ENCODE results near the gene TAL2. TPM values are rescaled to one million over a fixed set of nuclear protein-coding genes. Genes with fewer than 3 reads are reported as not detected.

TAL2 gene
- 0.27 TPM for total RNA-seq

- DNase-seq (ENCODE audit: low read depth in 2 of 3, low spot score in 2 of 3), result no peak
Measured at GRCh38 chr9:105662184-105663104, at the start of gene TAL2. Gene TAL2 (plus strand): TSS chr9:105662457. CDS start chr9:105662497, 40 bp downstream.

- DNase-seq (ENCODE audit: low read depth in 2 of 3, low spot score in 2 of 3), result no peak
Measured at GRCh38 chr9:105621001-105621400, 41.3 kb upstream of the TAL2 start.

GRCh38 chr9:105625088-105625487 is 37.2 kb upstream of the TAL2 start:
- DNase-seq (ENCODE audit: low read depth in 2 of 3, low spot score in 2 of 3), result no peak

GRCh38 chr9:105632807-105633206 is 29.4 kb upstream of the TAL2 start:
- DNase-seq (ENCODE audit: low read depth in 2 of 3, low spot score in 2 of 3), result no peak

- no peak for DNase-seq (ENCODE audit: low read depth in 2 of 3, low spot score in 2 of 3)
Measured at GRCh38 chr9:105633411-105633810, 28.8 kb upstream of the TAL2 start.

- DNase-seq (ENCODE audit: low read depth in 2 of 3, low spot score in 2 of 3), result no peak
Measured at GRCh38 chr9:105636331-105636730, 25.9 kb upstream of the TAL2 start.

- DNase-seq (ENCODE audit: low read depth in 2 of 3, low spot score in 2 of 3), result peak in 2 of 3 donors; percentile 9 to 13
Measured at GRCh38 chr9:105637787-105638395, 24.4 kb upstream of the TAL2 start.

GRCh38 chr9:105639936-105640335 is 22.3 kb upstream of the TAL2 start:
- no peak for DNase-seq (ENCODE audit: low read depth in 2 of 3, low spot score in 2 of 3)

- no peak for DNase-seq (ENCODE audit: low read depth in 2 of 3, low spot score in 2 of 3)
Measured at GRCh38 chr9:105643795-105644194, 18.5 kb upstream of the TAL2 start.

- DNase-seq (ENCODE audit: low read depth in 2 of 3, low spot score in 2 of 3), result no peak
Measured at GRCh38 chr9:105646879-105647594, 15.2 kb upstream of the TAL2 start.

- DNase-seq (ENCODE audit: low read depth in 2 of 3, low spot score in 2 of 3), result no peak
Measured at GRCh38 chr9:105647595-105648349, 14.5 kb upstream of the TAL2 start.

GRCh38 chr9:105651806-105652205 is 10.5 kb upstream of the TAL2 start:
- DNase-seq (ENCODE audit: low read depth in 2 of 3, low spot score in 2 of 3), result no peak

GRCh38 chr9:105656131-105656921 is 5.9 kb upstream of the TAL2 start:
- DNase-seq (ENCODE audit: low read depth in 2 of 3, low spot score in 2 of 3), result peak in 2 of 3 donors; percentile 36 to 49

GRCh38 chr9:105658351-105658750 is 3.9 kb upstream of the TAL2 start:
- no peak for DNase-seq (ENCODE audit: low read depth in 2 of 3, low spot score in 2 of 3)

- no peak for DNase-seq (ENCODE audit: low read depth in 2 of 3, low spot score in 2 of 3)
Measured at GRCh38 chr9:105661011-105661410, 1.2 kb upstream of the TAL2 start.

GRCh38 chr9:105663914-105664313 is 1.7 kb downstream of the TAL2 start:
- no peak for DNase-seq (ENCODE audit: low read depth in 2 of 3, low spot score in 2 of 3)

- no peak for DNase-seq (ENCODE audit: low read depth in 2 of 3, low spot score in 2 of 3)
Measured at GRCh38 chr9:105667867-105668266, 5.6 kb downstream of the TAL2 start.

- no peak for DNase-seq (ENCODE audit: low read depth in 2 of 3, low spot score in 2 of 3)
Measured at GRCh38 chr9:105670315-105670714, 8.1 kb downstream of the TAL2 start.

- DNase-seq (ENCODE audit: low read depth in 2 of 3, low spot score in 2 of 3), result no peak
Measured at GRCh38 chr9:105670775-105671174, 8.5 kb downstream of the TAL2 start.

- peak in 2 of 3 donors; percentile 55 to 85 for DNase-seq (ENCODE audit: low read depth in 2 of 3, low spot score in 2 of 3)
Measured at GRCh38 chr9:105672711-105673234, 10.5 kb downstream of the TAL2 start.
